Germinal center (tissue), 1 donor: ENCODE measurements around the gene FAIM2.

Experiments
- DNase-seq: peaks from one replicate; pipeline ENCODE4 v3.0.0; 2012; ENCODE audit warnings: mixed read lengths, low spot score

FAIM2 gene

DNA sequence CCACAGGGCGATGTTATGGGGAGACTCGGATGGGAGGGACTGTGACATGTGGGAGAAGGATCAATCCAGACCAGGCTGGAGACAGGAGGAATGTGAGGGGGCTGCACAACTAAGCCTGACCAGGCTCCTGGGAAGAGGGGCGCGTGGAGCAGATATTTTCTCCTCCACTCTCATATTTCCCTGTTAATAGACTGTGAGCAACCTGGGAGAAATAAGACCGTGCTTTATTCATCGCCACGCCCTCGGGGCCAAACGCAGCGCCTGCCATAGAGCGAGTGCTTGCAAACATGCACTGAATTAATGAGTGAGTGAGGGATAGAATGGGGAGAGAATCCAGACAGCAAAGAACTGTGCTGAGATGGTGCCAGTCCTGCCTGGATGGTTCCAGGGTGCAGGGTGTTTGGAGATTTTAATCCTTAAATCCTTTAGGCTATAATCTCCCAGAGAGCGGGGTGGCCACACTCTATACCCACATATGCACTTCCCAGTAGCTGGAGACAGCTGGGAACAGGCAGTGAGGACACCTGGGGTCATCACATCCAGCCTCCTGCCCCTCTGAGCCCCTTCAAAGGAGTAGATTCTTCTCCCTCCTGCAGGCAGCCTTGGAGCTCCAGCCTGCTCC, 13.6 kb upstream of the FAIM2 start:
- no peak for DNase-seq

DNA sequence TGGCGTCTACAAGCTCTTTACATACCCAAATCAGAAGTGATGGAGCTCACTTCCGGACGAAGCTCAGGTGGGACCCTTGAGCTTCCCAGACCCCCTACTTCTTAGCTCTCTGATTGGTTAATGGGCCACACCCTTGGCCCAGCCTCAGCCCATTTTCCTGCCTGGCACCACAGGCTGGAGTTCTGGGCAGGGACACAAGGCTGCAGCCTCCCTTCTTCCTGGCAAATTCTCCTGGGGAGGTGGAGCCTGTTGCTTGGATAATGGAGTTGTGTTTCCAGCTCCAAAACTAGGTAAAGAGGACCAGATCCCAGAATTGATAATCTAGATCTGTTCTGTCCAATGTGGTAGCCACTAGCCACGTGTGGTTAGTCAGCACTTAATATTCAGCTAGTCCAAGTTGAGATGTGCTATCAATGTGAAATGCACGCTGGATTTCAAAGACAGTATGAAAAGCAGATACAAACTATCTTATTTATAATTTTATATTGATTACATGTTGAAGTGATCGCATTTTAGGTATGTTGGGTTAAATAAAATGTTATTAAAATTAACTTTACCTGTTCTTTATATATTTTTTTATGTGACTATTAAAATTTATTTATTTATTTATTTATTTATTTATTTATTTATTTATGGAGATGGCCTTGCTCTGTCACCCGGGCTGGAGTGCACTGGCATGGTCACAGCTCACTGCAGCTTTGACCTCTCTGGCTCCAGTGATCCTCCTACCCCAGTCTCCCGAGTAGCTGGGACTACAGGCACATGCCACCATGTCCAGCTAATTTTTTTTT, 12.6 kb upstream of the FAIM2 start:
- no peak for DNase-seq

DNA sequence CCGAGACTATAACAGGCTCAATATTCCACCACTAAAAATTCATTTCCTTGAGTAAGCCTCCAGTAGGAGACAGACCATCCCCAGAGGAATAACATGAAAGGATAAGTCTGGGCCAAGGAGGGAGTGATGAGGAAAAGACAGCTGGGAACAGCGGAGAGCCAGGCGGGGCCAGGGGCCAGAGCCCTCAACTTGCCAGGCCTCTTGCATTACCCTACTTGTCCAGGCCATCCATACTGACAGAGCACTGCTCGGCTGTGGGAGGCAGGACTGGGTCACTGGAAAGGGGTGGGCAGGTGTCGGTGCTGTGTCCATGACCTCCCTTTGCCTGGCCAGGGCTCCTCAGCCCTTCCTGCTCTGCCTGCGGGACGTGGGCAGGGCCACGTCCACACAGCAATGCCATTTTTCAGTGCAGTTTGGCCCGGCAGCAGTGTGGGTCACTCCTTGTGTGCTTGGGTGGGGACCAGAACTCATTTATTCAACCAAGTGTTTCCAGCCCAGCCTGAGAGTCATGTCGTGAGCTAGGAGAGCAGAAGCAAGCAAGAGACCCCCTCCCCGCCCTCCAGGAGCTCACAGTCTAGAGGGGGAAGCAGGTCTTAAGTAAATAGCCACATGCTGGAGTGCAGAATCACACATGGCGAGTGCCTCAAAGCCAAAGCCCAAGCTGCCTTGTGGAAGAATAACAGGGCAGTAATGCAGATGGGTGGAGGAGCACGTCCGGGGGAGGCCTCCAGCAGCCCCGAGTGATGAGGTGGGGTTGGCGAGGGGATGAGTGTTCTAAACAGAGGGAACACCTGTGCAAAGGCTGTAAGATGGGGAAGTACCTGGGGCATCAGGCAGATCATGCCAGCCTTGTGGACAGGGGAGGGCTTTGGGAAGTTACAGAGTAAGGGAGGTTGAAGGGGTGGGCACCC, 8.9 kb upstream of the FAIM2 start:
- no peak for DNase-seq

DNA sequence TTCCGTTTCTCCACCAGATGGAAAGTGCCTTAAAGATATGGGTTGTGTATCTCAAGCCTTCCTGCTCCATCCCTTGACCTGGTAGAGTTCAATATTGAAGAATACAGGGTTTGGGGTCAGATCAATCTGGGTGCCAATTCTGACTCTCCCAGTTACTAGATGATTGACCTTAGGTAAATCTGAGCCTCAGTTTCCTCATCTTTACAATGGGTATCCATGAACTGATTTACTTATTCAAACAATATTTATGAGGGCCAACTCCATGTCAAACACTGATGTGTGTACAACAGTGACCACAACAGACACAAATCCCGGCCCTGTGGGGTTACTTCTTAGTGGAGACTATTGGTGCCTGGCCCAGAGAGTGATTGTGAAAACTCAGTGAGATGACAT, 7.5 kb upstream of the FAIM2 start:
- no peak for DNase-seq

DNA sequence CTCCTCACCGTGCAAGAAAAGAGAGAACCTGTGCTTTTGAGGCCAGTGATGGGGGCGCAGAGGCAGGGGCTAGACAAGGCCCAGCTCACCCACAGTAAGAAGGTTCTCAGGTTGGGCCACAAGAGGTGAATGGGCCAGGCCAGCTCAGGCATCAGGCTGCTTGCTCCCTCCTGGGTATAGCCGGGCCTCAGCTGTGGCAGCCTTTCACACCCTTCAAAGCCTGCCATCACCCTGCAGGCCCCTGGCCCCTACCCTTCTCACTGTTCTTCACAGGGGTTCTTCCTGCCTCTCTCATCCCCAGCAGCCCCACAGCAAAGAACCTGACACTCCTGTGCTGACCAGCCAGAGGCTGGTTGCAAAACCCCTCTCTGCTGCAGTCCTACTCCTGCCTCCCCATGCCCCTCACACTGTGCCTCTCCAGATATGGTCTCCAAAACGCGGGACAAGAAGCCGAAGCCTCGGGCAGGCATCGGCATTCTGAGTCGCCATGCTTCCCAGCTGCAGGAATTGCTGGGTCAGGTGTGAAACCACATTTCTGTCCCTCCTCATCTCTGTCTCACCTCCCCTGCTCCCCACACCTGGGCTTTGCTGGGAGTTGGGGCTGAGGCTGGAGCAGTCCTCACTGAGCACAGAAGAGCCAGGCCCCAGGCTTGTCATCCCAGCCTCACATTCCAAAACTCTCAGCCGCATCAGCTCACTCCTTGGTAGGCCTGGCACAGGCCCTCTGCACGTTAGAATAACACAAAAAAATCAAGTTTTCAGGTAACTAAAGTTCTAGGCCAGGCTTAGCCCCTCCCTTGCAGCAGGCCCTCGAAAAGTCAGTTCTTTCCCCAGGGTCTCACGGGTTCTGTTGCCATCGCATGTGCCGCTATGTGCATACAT, 6.9 kb upstream of the FAIM2 start:
- DNase-seq, result no peak

DNA sequence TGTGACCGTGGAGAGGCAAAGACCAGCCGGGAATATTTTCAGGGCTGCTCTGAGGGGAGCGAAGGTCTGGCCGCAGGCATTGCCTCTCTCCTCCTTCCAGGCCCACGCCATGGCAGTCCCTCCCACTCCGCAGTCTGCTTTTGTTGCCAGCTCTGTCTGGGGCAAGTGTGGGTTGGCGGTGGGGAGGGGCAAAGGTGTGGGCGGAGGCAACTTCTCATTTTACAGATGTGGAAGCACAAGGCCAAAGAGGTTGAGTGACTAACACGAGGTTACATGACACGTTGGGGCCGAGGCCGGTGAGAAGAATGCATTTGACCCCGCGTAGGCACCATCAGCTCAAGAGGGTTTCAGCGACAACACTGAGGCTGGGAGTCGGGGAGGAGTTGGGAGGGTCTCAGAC, 6.1 kb upstream of the FAIM2 start:
- no peak for DNase-seq

DNA sequence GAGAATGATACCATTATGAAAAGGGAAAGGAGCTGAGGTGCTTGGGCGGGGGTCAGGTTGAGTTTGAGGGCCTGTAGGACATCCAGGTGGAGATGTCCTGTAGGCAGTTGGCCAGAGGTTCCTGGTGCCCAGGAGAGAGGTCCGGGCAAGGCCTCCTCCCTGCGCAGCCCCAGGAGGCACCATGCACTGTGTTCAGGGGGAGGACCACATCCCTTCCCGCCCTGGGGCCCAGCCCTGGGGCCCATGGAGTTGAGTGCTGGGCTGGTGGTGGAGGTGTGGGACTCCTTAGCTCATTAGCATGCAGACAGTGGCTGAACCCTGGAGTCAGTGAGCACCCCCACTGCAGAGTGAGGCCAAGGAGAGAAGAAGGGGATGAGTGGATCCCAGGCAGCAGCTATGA, 5.7 kb upstream of the FAIM2 start:
- DNase-seq, result no peak

DNA sequence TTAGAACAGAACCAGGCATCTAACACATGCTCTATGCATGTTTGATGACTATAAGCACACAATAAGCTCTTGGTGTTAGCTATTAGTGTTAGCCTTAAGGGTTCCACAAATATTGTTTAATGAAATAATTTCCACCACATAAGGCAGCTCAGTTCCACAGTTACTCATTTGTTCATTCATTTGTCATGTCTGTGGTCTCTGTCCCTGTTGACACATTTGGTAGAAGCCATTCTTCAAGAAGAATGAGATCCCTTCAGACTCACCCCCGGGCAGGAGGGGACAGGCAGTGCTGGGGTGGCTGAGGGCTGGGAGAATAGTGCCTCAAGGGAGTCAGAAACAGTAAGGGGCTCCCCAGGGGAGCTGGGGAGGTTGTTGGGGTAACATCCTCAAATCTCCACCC, 3.7 kb upstream of the FAIM2 start:
- DNase-seq, result no peak

DNA sequence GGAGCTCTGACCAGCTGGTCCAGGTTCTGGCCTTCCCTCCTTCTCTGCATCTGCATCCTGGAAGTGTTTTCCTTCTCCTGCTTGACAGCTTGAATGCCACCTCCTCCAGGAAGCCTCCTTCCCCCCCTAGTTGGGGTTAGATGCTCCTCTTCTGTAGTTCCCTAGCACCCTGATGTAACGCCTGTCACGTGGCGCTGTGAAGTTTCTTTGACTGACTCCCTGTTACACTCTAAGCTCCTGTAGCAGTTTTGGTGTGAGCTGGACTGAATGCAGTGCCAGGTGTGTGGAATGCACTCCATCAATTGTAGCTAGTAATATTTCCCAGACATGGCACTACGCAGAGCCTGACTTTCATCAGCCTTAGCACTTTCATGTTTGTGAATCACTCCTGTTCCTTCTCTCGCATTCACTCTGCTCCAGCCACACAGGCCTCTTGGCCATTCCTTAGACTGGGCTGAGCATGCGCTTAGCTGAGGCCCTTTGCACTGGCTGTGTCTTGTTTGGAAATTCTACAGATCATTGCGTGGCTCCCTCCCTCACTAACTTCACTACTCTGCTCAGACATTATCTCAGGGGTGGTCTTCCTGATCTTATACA, 2.1 kb upstream of the FAIM2 start:
- no peak for DNase-seq

DNA sequence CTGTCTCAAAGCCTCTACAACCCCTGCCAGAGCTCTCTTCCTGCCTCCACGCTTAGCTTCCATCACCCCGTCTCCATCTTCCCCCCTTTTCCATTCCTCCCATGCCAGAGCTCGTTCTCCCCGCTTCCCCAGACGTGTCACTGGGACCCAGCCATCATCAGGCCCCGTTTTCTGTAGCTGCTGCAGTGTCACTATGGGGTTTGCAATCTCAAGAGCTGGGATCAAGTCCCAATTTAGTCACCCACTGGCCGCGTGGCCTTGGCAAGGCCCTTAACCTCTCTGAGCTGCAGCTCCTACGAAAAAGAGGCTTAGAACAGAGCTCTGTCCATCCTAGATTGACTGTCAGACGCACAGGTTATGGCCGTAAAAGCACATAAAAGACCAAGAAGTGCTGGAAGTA, 901 bp upstream of the FAIM2 start:
- DNase-seq, result no peak

DNA sequence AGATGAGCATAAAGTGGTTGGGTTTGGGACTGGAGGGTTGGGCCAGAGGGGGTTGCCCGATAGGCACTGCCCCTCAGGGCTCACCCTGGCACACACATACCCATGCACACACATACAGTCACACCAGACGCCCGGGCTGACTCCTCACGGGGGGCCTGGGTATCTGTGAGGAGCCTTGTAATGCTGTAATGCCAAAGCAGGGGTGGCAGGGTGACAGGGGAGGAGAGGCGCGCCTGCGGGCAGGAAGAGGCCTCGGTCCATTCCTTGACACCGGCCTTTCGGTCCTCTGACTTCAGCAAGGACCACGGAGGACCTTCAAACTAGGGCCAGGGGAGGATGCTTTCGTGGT, 375 bp downstream of the FAIM2 start:
- no peak for DNase-seq

DNA sequence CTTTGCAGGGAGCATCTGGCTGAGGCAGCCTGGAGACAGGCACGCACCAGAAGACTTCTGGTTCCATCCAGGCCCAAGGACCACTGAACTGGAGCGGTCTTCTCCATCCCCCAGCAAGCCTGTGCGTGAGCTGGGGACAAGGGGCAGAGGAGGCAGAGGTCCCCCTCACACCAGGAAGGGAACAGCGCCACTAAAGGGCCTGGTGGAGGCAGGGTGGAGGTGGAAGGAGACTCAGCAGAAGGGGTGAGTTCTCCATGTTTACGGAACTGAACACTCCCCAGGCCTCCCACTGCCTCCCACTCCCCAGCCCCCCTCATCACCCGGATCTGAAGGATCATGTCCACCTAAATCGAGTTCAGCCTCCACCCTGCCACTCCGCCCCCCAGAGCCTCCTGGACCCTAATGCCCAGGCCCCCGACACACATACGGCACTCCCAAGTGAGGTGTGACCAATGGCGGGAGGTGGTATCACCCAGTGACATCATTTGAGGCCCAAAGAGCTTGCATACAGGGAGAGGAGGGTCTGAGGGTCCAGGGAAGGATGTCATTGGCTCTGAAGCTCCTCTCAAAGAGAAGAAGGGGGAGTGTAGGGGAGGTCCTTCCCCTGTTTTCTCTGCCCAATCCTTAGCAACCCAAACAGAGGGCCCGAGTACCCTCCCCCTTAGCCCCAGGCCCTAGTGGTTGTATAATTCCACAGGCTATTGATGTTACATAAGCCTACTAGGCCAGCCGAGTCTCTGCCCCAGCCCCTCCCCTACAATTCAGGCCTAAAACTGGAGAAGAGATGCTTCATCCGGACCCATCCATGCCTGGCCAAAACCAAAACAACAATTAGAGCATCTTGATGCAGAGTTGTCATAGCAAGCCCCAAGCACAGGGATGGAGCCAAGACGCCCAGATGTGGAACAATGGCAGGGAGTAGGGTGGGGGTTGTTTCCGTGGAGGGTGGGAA, 1.0 kb downstream of the FAIM2 start:
- DNase-seq, result no peak

DNA sequence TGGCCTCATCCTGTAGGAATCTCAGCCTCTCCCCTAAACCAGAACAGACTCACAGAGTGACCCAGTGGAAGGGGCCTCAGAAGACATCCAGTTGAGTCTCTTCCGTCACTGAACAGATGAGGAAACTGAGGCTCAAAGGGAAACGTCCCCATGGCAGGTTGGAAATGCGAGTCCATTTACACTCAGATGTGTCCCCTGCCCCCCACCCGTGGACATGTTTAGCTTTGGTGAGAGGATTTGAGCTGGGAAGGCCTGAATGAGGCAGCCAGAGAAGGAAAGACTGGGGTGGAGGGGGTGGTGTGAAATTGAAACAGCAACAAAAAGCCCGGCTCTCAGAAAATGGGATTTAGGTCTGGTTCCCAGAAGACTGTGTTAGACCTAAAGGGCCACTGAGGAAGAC, 1.7 kb downstream of the FAIM2 start:
- DNase-seq, result no peak

DNA sequence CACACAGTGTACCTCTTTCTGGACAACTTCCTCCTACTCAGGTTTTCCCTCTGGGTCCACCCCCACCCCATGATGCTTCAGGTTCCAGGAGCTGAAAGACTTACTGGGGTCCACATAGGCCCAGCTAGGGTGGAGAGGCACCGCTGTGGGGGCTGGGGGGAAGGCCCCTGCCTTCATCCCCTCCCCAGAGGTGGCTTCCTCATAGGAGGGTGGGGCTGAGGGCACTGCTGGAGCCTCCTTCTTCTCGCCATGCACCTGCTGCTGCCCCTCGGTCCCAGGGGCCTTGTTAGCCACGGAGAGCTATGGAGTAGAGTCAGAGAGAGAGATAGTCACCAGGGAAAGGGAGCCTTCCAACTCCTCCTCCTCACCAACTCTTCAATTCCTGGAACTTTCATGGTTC, 2.7 kb downstream of the FAIM2 start:
- DNase-seq, result no peak

DNA sequence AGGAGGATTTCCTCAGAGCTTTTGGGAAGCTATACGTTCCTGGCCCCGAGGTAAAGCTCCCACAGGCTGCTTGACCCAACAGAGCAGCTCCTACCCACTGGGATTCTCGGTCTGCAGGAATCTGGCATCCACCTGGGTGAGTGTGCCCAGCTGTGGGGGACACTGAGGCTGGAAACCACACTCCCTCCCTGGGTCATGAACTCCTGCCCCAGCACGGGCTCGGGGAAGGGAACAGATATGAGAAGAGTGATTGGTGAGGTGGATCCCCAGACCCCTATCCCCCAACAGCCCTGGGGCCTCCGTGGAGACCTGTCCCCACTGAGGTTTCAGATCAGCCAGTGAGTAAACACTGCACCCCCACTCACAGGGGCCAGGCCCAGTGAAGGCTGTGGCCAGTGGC, 3.3 kb downstream of the FAIM2 start:
- no peak for DNase-seq

DNA sequence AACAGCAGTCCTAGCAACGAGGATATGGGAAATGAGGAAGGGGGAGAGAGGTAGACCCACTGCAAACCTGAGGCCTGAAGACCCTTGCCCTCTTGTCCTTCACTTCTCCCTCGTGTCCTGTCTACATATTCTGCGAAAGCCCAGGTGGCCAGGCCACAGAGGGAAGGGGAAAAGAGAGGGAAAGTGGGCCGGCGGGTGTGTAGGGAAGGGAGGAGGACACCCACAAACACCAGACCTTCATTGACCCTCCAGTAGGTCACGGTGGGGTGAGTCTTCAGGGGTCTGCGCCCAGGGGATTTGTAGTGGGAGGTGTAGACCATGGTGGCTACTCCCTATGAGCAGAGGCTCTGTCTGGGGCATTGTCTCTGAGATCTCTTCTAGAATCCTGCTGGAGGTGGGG, 3.8 kb downstream of the FAIM2 start:
- DNase-seq, result no peak

DNA sequence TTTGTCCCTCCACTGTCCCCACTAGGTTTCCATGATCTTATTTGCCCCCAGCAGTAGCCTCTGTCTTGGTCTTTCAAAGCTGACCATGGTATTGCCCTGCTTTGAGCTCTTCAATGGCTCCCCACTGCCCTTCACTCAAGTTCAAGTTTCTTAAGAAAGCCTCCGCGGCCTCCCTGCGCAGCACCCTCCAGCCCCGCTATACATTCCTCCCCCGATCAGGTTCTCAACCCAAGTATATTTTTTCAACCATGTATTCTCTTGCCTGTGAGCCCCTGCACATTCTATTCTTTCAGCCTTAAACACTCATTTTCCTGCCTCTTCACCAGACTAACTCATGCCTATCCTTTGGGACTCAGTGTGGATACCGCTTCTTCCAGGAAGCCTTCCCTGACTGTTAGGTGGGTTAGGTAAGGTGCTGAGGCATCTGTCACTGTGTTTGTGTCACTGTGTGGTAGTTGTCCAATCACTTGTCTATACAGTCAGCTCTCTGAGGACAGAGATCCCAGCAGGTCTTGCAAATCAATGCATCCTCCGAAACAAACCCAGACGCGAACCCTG, 4.3 kb downstream of the FAIM2 start:
- DNase-seq, result no peak

DNA sequence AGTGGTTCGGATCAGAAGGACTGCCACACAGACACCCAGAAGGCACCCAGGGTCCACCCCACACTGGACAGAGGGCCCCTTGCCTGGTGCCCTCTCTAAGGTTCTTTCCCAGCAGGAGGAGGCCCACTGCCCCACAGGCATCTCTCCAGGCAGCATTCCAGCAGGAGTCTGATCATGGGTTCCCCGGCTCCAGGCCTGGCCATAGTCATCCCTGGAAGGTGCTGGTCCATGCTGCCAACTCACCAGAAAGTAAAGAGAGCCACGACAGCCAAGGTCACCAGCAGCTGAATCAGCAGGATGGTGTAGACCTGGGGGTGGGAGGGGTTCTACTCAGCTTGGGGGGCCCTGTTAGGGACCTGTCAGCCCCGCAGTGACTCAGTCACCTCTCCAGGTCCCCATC, 6.4 kb downstream of the FAIM2 start:
- no peak for DNase-seq

DNA sequence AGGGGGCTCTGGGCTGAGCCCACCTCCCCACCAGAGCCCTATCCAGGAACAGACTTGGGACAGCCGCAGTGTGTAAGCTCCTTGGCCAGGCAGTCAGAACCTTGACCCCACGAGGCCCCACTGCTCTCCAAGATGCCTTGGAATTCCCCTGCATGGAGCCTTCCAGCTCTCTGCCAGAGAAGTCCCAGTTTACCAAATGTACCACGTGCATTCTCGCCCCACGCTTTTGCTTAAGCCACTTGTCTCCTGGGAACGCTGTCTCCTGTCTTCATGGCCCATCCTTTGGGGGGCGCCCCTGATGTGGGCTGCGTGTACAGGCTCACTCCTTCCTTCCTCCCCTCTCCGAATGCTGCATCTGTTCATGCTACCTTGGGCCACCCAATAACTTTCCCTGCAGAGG, 7.9 kb downstream of the FAIM2 start:
- no peak for DNase-seq

DNA sequence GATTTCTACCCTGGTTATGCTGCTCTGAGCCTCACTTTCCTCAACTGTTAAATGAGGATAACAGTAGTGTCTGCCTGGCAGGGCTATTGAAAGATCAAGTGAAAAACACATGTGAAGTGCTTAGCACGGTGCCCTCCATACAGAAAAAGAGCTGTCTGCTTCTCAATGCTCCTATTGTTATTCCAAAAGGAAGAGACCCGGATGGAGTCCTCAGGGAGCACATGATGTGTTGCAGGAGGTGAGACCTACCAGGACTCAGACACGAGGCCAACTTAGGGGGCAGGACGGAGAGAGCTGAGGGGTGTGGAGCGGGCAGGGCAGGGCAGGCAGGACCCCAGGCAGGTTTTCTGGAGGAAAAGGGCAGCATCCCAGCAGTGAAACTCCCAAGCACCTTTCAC, 8.9 kb downstream of the FAIM2 start:
- no peak for DNase-seq
